Stimulated activated CD4-positive, alpha-beta T cell treated with anti-CD3 and anti-CD28 coated beads, Interleukin-1b, Interleukin-23, amount 100 ng/mL, for 1 hour (primary cell): ENCODE data around the gene KLK1.
"Not testable (repeated sequence)": the region's sequence is repeated elsewhere in the genome, so short reads cannot be mapped to it uniquely, and the experiment has no call there.

Source experiments
- DNase-seq, 2 donors: peaks; one replicate each; pipeline ENCODE4 v3.0.0-alpha.2; 2020; ENCODE audit warnings: low read depth in 2 of 2

Gene KLK1

GRCh38 chr19:50817941-50818858, 5.4 kb downstream of the KLK1 start:
- no peak for DNase-seq

- DNase-seq = no peak
Measured at GRCh38 chr19:50815439-50815838, 8.1 kb downstream of the KLK1 start.

DNA sequence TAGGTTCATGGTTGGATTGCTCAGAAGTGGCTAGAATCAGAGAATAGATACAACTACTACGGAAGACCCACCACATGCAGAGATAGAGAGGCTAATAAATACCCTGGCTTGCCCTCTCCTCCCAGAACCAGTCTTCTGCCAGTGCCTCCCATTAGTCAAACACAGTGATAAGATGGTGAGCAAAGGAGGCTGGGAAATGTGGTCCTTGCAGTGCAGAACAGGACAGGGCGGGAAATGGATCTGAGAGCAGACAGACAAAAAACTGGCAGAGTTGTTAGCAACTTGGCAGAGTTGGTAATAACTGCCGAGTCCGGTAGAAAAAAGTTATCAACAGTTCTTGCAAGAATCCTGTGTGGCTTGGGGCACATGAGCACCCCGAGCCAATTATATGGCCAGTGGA, 8.7 kb downstream of the KLK1 start:
- no peak for DNase-seq

DNA sequence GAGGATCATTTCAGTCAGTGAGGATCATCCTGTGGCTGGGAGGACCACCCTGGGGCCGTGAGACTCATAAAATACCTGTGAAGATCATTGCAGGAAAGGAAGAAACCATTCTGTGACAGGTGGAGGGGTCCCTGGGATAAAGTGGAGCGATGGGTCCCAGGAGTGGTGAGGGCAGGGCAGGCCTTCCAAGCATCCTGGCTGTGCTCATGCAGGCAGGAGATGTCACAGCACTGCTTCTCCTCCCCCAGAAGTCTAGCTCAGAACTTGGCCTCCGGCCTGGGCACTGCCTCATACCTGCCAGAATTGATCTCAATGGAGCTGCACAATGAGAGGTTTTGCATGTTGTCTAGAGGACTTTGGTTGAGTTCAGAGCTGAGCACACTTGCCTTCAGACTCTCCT, 11.1 kb downstream of the KLK1 start:
- no peak for DNase-seq

- DNase-seq = not testable (repeated sequence)
Measured at GRCh38 chr19:50811622-50812238, 11.9 kb downstream of the KLK1 start.

DNA sequence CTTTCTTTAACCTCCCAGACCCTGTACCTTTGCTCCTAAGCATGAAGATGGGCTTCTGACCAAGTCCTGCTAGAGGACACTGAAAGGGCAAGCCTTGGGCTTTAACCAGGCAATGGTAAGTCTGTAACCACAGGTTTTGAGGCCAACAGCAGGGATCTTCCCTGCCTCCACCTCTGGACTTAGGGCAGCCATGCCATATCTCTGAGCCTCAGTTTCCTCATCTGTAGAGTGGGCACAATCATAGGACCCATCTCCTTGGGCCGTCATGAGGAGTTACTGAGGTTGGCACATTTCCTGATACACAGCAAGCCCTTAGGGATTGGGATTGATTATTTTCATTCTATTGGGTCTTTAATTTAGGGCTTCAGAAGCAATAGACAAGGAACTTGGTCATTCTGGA, 14.7 kb downstream of the KLK1 start:
- no peak for DNase-seq

- peak; percentile 94 to 97 for DNase-seq
Measured at GRCh38 chr19:50804420-50805272, 18.9 kb downstream of the KLK1 start.

- no peak for DNase-seq
Measured at GRCh38 chr19:50803633-50804419, 19.8 kb downstream of the KLK1 start.

GRCh38 chr19:50801107-50801506, 22.5 kb downstream of the KLK1 start:
- no peak for DNase-seq

- no peak for DNase-seq
Measured at GRCh38 chr19:50799547-50799851, 24.1 kb downstream of the KLK1 start.

- no peak for DNase-seq
Measured at GRCh38 chr19:50798659-50799546, 24.7 kb downstream of the KLK1 start.

GRCh38 chr19:50797781-50798658, 25.6 kb downstream of the KLK1 start:
- DNase-seq = no peak

DNA sequence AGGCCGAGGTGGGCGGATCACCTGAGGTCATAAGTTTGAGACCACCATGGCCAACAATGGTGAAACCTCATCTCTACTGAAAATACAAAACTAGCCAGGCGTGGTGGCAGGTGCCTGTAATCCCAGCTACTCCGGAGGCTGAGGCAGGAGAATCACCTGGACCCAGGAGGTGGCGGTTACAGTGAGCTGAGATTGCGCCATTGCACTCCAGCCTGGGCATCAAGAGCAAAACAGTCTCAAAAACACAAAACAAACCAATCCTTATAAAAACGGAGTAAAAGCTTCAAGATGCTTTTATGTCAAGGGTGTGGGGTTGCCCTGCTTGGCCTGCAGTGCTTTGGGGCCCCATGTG, 26.2 kb downstream of the KLK1 start:
- no peak for DNase-seq

DNA sequence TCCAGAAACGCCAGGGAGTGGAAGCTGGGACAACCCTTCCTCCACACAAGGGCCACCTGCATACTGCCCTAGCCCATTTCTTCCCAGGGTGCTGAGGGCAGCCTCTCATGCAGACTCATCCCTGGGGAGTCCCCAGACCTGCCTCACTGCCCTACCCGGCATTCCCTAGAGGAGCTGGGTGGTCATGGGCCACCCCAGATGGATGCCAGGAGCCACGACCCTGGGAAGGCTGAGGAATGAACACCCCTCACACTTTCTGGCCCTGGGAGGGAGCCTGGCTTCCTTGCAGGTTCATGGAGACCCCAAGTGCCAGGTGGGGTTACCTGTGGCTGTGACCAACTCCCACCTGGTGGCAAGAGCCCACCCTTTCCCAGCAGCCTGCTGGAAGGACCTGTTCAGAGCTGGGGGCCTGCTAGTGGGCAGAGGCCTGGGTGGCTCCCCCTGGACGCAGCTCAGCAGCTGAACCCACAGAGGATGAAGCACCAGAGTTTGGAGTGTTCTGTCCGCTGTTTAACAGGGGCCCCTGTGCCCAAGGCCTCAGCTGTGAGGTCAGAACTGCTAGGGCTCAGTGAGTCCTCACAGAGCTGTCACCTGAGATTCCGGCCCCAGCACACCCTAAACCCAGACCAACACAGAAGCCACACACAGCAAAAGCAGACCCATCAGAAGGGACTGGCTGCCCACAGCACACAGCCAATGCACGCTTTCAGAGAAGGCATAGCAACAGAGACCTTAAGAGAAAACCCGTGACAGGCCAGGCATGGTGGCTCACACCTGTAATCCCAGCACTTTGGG, 26.8 kb downstream of the KLK1 start:
- DNase-seq = no peak

GRCh38 chr19:50796128-50796633, 27.4 kb downstream of the KLK1 start:
- DNase-seq = no peak

GRCh38 chr19:50795664-50796073, 27.9 kb downstream of the KLK1 start:
- DNase-seq = no peak

GRCh38 chr19:50794876-50795663, 28.5 kb downstream of the KLK1 start:
- no peak for DNase-seq
